ENCODE results near the gene THSD4.
A peak's percentile ranks its signal among the peaks of the same experiment; 100 is the strongest.

The THSD4 gene

DNA sequence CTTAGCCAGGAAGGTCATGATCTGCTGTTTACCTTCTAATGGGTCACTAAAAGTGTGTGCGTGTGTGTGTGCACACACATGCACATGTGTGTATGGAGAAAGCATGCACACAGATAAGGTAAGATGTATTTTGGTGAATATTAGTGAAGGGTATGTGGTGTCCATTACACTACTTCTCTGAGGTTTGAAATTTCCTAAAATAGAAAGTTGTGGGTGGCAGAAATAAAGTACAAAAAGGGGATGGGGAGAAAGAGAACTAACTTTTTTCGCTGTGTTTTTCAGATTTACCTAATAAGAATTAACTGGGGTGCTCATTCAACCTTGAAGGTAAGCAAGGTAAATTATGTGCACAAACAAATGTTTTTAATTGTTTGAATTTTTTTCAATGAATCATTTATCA lies 670.7 kb downstream of the THSD4 start:
- Mint-ChIP-seq H3K4me1 (peaks cover 1% of the 10 kb centered on the region), H3K36me3 (ENCODE audit: low read depth) (no peaks in the 10 kb centered on the region), H3K27me3 (peaks cover 21% of the 10 kb centered on the region), H3K27ac (no peak overlapping the region), H3K4me3 (no peak overlapping the region), H3K9me3 (no peaks in the 10 kb centered on the region)
- DNase-seq: no peak
- ATAC-seq: no peak

DNA sequence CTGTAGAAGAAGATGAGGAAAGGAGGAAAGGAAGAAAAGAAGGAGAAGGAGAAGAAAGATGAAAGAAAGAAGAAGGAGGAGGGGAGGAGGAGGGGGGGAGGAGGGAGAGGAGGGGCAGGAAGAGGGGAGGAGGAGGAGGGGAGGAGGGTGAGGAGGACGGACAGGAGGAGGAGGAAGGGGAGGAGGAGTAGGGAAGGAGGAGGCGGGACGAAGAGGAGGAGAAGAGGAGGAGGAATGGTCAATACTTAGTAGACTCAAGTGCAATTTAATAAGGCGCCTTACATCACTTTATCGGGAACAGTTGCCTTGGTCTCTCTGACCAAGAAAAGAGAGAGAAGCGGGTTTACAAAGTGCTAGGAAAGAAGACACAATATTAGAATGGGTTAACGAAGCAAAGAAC lies 671.4 kb downstream of the THSD4 start:
- ATAC-seq: no peak
- H3K4me3 Mint-ChIP-seq: no peak overlapping the region
- H3K27ac Mint-ChIP-seq: no peak overlapping the region
- H3K27me3 Mint-ChIP-seq: peaks cover 15% of the 10 kb centered on the region
- DNase-seq: no peak
- H3K4me1 Mint-ChIP-seq: no peaks in the 10 kb centered on the region
- no peaks in the 10 kb centered on the region for H3K36me3 Mint-ChIP-seq (ENCODE audit: low read depth)
- no peaks in the 10 kb centered on the region for H3K9me3 Mint-ChIP-seq

DNA sequence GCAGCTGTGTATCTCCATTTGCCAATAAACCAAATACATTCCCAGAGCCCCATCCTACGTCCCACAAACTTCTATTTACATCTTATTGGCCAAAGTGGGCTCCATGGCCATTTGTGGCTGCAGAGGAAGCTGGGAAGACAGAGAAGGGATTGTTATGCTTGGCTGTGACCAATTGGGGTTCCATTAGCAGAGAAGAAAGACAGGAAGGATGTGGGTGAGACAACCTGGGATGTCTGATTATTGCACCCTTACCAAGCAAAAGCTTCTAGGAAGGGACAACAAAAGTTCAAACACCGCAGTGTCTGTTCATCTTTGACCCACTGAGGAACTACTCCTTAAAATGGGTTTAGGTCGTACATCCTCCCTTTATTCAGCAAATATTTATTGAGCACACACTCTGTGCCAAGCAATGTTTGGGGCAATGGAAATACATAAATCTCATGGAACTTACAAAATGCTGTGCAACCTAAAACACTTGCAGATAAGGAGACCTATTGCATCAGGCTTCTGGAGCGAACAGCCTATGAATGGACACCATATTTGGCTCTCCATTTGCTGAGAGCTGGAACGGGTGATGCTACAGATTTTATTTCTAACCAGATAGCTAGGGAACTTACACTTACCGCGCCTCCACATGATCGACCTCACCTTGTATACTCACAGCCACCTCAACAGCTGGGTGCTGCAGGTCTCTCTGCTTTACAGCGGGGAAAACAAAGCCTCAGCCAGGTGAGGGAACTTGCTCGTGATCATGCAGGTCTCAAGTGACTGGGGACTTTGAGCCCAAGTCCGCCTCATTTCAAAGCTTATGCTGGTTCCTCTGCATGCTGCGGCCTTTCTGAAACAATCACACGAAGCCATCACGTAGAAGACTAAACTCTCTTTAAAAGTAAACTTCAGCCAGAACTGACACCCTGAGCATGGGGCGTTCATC lies 673.6 kb downstream of the THSD4 start:
- no peak overlapping the region for H3K4me3 Mint-ChIP-seq
- H3K9me3 Mint-ChIP-seq: no peaks in the 10 kb centered on the region
- no peak overlapping the region for H3K27ac Mint-ChIP-seq
- DNase-seq (no peak), ATAC-seq (no peak)
- peaks cover 16% of the 10 kb centered on the region for H3K27me3 Mint-ChIP-seq
- H3K4me1 Mint-ChIP-seq: no peaks in the 10 kb centered on the region
- no peaks in the 10 kb centered on the region for H3K36me3 Mint-ChIP-seq (ENCODE audit: low read depth)

- Mint-ChIP-seq H3K9me3 (no peaks in the 10 kb centered on the region), H3K4me3 (no peak overlapping the region), H3K4me1 (no peaks in the 10 kb centered on the region), H3K27me3 (peaks cover 16% of the 10 kb centered on the region), H3K27ac (no peak overlapping the region), H3K36me3 (ENCODE audit: low read depth) (no peaks in the 10 kb centered on the region)
- DNase-seq: no peak
- no peak for ATAC-seq
Measured at GRCh38 chr15:71789616-71790015, 674.3 kb downstream of the THSD4 start.

GRCh38 chr15:71790081-71790480 lies 674.8 kb downstream of the THSD4 start:
- H3K27me3 Mint-ChIP-seq: peaks cover 12% of the 10 kb centered on the region
- ATAC-seq: no peak
- no peaks in the 10 kb centered on the region for H3K9me3 Mint-ChIP-seq
- H3K4me3 Mint-ChIP-seq: no peak overlapping the region
- H3K36me3 Mint-ChIP-seq (ENCODE audit: low read depth): no peaks in the 10 kb centered on the region
- no peaks in the 10 kb centered on the region for H3K4me1 Mint-ChIP-seq
- DNase-seq: no peak
- no peak overlapping the region for H3K27ac Mint-ChIP-seq

GRCh38 chr15:71791975-71792374 lies 676.7 kb downstream of the THSD4 start:
- peaks cover 8% of the 10 kb centered on the region for H3K27me3 Mint-ChIP-seq
- H3K4me1 Mint-ChIP-seq: no peaks in the 10 kb centered on the region
- no peaks in the 10 kb centered on the region for H3K9me3 Mint-ChIP-seq
- no peak overlapping the region for H3K27ac Mint-ChIP-seq
- DNase-seq (no peak), ATAC-seq (no peak)
- H3K36me3 Mint-ChIP-seq (ENCODE audit: low read depth): no peaks in the 10 kb centered on the region
- H3K4me3 Mint-ChIP-seq: no peak overlapping the region

DNA sequence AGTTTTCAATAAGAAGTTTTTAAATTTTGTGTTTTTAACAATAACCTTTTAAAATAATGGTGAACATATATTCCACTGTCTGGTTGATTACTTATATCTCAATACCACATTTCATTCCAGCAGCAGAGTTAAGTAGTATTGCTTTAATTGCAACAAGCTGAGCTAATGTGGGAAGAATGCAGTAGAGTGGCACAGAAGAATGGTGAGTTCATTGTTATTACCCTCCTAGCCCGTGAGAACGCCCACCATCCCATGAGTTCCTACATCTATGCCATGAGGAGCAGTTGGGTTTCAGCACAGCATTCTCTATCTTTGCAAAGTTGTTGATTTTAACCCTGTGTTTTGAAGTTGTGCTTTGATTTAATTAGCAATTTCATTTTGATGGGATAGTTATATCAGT lies 677.2 kb downstream of the THSD4 start:
- ATAC-seq (no peak), DNase-seq (no peak)
- H3K9me3 Mint-ChIP-seq: no peaks in the 10 kb centered on the region
- H3K27me3 Mint-ChIP-seq: peaks cover 8% of the 10 kb centered on the region
- H3K27ac Mint-ChIP-seq: no peak overlapping the region
- H3K4me3 Mint-ChIP-seq: no peak overlapping the region
- no peaks in the 10 kb centered on the region for H3K4me1 Mint-ChIP-seq
- H3K36me3 Mint-ChIP-seq (ENCODE audit: low read depth): no peaks in the 10 kb centered on the region

DNA sequence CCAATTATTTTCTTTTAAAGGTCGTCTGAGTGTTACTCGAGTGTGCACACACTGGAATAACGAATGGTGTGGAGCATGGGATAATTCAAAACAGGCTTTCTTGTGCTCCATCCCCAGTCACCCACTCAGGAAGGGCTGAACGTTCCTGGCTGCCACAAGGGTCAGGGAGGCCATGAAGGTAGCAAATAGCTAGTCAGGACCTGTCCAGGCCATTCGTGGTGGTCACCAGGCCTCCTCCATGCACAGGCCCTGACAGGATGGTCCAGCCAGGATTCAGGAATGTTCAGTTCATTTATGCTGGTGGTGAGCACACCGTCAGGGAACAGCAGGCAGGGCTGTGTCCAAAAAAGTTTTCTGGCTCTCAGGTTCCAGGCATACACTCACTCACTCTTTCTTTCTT lies 683.4 kb downstream of the THSD4 start:
- H3K36me3 Mint-ChIP-seq (ENCODE audit: low read depth): no peaks in the 10 kb centered on the region
- ATAC-seq (no peak), DNase-seq (no peak)
- H3K9me3 Mint-ChIP-seq: no peaks in the 10 kb centered on the region
- H3K27ac Mint-ChIP-seq: no peak overlapping the region
- no peak overlapping the region for H3K4me3 Mint-ChIP-seq
- peaks cover 16% of the 10 kb centered on the region for H3K27me3 Mint-ChIP-seq
- H3K4me1 Mint-ChIP-seq: no peaks in the 10 kb centered on the region

- ATAC-seq (no peak), DNase-seq (no peak)
- Mint-ChIP-seq H3K27me3 (peaks cover 16% of the 10 kb centered on the region), H3K4me1 (no peaks in the 10 kb centered on the region), H3K36me3 (ENCODE audit: low read depth) (no peaks in the 10 kb centered on the region), H3K9me3 (no peaks in the 10 kb centered on the region), H3K27ac (no peak overlapping the region), H3K4me3 (no peak overlapping the region)
Measured at GRCh38 chr15:71800190-71800589, 684.9 kb downstream of the THSD4 start.

GRCh38 chr15:71800835-71801745 lies 685.8 kb downstream of the THSD4 start:
- DNase-seq: peak; percentile 16
- H3K27me3 Mint-ChIP-seq: peaks cover 16% of the 10 kb centered on the region
- no peak overlapping the region for H3K27ac Mint-ChIP-seq
- no peaks in the 10 kb centered on the region for H3K36me3 Mint-ChIP-seq (ENCODE audit: low read depth)
- H3K9me3 Mint-ChIP-seq: no peaks in the 10 kb centered on the region
- no peak overlapping the region for H3K4me3 Mint-ChIP-seq
- ATAC-seq: no peak
- H3K4me1 Mint-ChIP-seq: no peaks in the 10 kb centered on the region

- no peaks in the 10 kb centered on the region for H3K4me1 Mint-ChIP-seq
- peaks cover 14% of the 10 kb centered on the region for H3K27me3 Mint-ChIP-seq
- ATAC-seq (no peak), DNase-seq (no peak)
- no peaks in the 10 kb centered on the region for H3K9me3 Mint-ChIP-seq
- H3K36me3 Mint-ChIP-seq (ENCODE audit: low read depth): no peaks in the 10 kb centered on the region
- H3K27ac Mint-ChIP-seq: no peak overlapping the region
- no peak overlapping the region for H3K4me3 Mint-ChIP-seq
Measured at GRCh38 chr15:71801935-71802655, 686.8 kb downstream of the THSD4 start.

DNA sequence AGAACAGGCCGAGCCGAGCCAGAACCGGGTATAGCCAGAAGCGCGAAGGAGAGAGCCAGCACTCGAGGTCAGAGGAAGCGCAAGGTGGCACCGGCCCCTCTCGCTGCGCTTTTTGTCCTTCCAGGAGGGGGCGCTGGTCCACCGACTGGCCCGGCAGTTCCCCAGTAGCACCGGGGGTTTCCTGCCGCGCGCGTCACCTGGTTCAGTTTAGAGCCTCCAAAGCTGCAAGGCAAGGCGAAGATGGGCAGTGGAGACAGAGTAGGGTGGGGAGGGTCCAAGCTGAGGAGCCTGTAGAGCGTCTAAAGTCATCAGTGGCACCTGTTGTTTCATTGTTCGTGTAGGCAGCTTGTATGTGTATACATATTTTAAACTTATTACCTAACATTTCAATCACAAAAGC lies 687.5 kb downstream of the THSD4 start:
- Mint-ChIP-seq H3K4me1 (no peaks in the 10 kb centered on the region), H3K27ac (no peak overlapping the region), H3K4me3 (no peak overlapping the region), H3K9me3 (no peaks in the 10 kb centered on the region), H3K36me3 (ENCODE audit: low read depth) (no peaks in the 10 kb centered on the region), H3K27me3 (peaks cover 14% of the 10 kb centered on the region)
- ATAC-seq (peak; percentile 15), DNase-seq (peak; percentile 58)

GRCh38 chr15:71804226-71804625 lies 689.0 kb downstream of the THSD4 start:
- Mint-ChIP-seq H3K27ac (no peak overlapping the region), H3K4me1 (no peaks in the 10 kb centered on the region), H3K4me3 (no peak overlapping the region), H3K9me3 (no peaks in the 10 kb centered on the region), H3K27me3 (peaks cover 14% of the 10 kb centered on the region), H3K36me3 (ENCODE audit: low read depth) (no peaks in the 10 kb centered on the region)
- DNase-seq (no peak), ATAC-seq (no peak)

DNA sequence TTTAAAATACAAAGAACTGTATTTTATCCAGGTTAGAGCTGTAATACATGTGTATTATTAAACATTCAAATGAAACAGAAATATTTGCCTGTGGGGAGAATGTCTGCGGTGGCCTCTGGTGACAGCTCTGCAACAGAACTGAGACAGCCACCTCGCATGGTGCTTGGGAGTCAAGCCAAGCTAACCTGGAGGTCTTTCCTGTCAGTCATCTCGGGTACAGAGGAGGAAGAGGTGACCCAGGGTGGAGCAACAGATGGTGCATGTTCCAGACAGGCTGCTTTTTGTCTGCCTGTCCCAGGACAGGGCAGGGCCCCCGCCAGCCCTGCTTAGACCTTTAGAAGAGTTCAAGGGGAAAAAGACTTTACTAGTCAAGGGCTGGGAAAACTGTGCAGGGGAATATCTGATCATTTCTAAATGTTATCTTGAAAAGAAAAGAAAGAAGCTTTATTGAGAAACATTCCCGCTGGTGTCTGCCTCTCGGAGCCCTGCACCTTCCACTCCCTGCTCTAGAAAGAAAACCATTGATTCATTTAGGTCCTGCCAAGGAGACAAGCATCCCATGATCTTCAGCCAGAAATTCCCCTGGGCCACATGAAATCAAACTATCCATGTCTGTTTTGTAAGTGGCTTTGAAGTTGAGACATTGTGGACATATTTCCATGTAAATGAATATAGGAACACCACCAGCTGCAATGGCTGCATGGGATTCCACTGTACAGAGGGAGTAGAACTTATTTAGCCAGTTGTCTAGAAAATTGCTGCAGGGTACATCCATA lies 689.6 kb downstream of the THSD4 start:
- ATAC-seq: no peak
- H3K4me3 Mint-ChIP-seq: no peak overlapping the region
- no peaks in the 10 kb centered on the region for H3K4me1 Mint-ChIP-seq
- H3K27me3 Mint-ChIP-seq: peaks cover 13% of the 10 kb centered on the region
- no peak overlapping the region for H3K27ac Mint-ChIP-seq
- no peak for DNase-seq
- H3K36me3 Mint-ChIP-seq (ENCODE audit: low read depth): no peaks in the 10 kb centered on the region
- H3K9me3 Mint-ChIP-seq: no peaks in the 10 kb centered on the region

Measured in activated naive CD8-positive, alpha-beta T cell treated with anti-CD3 and anti-CD28 coated beads, Interleukin-2, amount 50 U/mL, for 24 hours (primary cell).